CD4-positive, alpha-beta T cell treated with Interleukin-4 for 4 hours (primary cell): ENCODE measurements around the gene IQGAP3.
"Not testable (repeated sequence)": the region's sequence is repeated elsewhere in the genome, so short reads cannot be mapped to it uniquely, and the experiment has no call there.

Experiments used
- DNase-seq: peaks from one replicate; pipeline ENCODE4 v3.0.0-alpha.2; 2020

The IQGAP3 gene, protein sequence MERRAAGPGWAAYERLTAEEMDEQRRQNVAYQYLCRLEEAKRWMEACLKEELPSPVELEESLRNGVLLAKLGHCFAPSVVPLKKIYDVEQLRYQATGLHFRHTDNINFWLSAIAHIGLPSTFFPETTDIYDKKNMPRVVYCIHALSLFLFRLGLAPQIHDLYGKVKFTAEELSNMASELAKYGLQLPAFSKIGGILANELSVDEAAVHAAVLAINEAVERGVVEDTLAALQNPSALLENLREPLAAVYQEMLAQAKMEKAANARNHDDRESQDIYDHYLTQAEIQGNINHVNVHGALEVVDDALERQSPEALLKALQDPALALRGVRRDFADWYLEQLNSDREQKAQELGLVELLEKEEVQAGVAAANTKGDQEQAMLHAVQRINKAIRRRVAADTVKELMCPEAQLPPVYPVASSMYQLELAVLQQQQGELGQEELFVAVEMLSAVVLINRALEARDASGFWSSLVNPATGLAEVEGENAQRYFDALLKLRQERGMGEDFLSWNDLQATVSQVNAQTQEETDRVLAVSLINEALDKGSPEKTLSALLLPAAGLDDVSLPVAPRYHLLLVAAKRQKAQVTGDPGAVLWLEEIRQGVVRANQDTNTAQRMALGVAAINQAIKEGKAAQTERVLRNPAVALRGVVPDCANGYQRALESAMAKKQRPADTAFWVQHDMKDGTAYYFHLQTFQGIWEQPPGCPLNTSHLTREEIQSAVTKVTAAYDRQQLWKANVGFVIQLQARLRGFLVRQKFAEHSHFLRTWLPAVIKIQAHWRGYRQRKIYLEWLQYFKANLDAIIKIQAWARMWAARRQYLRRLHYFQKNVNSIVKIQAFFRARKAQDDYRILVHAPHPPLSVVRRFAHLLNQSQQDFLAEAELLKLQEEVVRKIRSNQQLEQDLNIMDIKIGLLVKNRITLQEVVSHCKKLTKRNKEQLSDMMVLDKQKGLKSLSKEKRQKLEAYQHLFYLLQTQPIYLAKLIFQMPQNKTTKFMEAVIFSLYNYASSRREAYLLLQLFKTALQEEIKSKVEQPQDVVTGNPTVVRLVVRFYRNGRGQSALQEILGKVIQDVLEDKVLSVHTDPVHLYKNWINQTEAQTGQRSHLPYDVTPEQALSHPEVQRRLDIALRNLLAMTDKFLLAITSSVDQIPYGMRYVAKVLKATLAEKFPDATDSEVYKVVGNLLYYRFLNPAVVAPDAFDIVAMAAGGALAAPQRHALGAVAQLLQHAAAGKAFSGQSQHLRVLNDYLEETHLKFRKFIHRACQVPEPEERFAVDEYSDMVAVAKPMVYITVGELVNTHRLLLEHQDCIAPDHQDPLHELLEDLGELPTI (N-terminal part only)

DNA sequence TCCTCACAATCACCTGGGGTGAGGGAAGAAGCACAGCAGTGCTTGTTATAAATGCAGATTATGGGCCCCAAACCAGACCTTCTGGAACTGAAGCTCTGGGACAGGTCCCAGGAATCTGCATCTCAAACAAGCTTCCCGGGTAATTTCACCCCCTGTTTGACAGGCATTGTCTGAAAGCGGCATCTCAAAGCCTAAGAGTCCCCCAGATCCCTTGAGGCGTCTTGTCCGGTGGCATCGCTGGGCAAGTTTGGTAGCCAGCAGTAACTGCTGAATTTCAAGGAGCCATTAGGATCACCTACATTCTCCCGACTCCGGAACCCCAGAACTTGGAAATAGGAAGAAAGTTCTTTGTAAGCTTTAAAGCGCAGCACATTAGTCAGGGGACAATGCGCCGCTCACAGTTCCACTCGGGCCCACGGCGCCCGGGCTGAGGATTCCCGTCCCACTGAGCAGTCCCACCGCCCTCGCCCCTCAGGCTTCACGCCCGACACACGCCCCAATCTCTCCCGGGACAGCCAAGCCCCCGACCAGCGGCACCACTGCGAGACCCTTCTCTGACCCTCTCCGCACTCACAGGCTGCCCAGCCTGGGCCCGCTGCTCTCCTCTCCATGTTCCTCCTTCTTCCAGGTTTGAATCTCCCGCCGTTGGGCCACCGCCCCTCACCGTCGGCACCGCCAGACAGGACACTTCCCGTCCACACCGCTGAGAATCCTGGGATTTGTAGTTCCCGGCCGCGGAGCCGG, at the start of gene IQGAP3:
IQGAP3 (minus strand) TSS at position 647 of the 744 bp plus-strand sequence; CDS start at position 611, 36 bp downstream.
- DNase-seq: peak; percentile 71

DNA sequence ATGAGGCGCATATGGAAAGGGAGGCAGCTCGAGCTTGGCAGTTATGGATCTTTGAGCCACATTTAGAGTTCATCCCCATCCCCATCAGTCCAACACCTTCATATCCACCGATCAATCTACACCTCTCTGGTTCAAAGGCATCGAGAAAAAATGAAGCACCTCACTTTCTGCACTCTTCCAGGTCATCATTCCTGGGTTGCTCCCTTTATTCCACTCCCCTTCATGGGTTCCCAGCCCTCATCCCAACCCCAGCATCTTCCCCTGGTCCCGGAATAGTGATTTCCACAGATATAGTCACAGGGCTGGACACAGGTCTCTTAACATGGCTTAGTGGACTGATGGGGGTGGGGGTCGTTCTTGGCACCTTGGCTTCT, 47.2 kb upstream of the IQGAP3 start:
- DNase-seq: no peak

DNA sequence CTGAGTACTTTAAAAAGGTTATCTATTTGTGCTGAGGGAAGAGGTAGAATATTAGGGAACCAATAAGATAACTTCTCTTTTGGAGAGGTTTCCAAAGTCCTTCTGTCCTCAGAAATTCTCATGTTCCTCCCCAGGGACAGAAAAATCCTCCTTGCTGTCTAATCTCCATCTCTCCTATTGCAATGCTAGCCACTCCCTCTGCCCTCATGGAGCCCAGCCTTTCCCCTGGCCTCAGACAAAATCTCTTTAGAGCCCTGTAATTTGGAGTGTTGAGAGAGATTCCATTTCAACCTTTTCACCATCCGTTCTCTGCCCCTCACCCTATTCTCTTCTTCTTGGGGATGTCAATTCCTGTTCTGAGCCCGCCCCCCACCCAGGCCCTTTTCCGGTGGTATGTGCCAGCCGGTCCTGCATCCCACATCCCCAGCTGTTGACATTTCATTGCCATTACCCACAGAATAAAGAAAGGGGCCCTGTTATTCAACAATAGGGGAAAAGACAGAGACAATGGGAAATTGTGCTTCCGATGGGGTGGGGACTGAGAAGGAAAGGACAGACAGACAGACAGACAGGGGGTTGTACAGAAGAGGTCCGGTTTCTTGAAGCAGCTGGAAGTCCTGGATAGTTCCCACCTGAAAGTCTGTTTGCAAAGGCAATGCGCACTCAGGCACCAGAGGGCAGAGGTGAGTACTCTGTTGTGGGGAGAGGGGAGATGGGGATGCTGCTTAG, 46.7 kb upstream of the IQGAP3 start, which contains the start of gene HAPLN2:
HAPLN2 (plus strand) TSS at position 563 of the 729 bp plus-strand sequence. CDS start 4,076 bp downstream, outside the sequence.
- no peak for DNase-seq

DNA sequence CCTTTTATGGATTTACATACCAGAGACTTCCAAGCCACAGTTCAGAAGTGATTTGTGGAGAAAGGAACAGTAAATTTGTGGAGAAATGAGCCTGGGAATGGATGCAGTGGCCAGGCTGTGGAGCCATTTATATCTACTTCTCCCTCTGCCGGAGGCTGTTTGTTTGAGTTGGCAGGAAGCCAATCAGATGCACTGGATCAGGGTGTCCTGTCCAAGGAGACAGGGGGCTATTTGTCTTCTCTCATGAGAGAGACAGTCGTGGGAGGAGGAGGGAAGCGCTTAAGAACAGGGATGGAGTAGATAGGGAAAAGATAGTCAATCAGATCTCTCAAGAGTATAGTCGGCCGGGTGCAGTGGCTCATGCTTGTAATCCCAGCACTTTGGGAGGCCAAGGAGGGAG, 44.1 kb upstream of the IQGAP3 start:
- no peak for DNase-seq

DNA sequence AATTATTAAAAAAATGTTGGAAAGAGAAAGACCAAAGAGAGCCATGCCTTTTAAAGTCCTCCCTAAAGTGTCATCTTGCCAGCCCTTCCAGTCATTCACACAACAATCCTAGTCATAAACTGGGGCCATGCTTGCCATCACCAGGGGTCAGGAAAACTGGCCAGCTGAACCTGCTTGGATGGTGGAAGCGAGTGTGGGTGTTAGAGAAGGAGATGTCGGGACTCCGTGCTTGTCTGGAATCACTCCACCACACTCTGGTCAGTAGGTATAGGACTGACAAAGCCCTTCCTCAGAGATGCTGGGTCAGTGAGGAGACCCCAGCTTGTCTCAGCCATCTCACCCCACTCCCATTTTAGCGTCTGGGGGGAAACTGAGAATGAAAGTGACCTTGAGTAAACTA, 43.6 kb upstream of the IQGAP3 start:
- no peak for DNase-seq

DNA sequence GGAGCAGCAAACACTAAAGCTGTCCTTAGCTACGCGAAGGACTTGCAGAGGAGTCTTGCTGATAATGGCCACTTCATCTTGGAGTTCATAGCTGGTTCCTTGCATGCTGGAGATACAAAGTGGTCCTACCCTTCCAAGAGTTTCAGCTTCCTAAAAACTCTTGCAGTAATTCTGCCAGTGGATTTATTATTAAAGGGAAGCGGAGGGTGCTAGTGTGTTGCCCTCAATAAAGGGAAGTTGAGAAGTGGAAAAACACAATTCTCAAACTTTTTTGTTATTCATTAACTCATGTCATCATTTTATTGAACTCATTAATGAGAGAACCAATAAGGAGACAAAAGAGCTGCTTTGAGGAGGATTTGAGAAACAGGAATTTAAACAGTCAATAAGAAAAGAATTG, 40.3 kb upstream of the IQGAP3 start:
- DNase-seq: no peak

DNA sequence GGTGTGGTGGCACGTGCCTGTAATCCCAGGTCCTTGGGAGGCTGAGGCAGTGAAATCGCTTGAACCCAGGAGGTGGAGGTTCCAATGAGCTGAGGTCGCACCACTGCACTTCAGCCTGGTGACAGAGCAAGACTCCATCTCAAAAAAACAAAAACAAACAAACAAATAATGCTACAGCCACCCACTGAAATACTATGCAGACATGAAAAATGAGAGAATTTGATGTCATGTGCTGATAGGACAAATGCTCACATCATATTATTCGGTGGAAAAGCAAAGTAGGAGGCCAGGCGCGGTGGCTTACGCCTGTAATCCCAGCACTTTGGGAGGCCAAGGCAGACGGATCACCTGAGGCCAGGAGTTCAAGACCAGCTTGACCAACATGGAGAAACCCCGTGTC, 37.7 kb upstream of the IQGAP3 start:
- not testable (repeated sequence) for DNase-seq

DNA sequence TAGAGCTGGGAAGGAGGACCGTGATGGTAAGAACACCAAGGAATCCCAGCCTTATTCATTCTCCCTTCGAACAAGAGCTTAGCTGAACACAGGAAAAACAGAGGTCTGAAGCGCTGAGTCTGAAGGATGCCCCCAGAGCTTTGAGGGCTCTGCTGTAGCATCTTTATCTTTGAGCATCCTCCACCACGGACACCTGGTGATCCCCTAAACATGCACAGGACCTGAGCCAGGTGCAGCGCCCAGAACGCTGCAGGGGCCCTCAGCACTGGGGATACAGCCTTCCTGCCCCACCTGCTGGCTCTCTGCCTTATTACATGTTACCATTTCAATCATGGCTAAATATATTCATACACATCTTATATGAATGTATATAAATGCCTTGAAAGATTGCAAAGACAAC, 36.6 kb upstream of the IQGAP3 start:
- DNase-seq: peak; percentile 60

DNA sequence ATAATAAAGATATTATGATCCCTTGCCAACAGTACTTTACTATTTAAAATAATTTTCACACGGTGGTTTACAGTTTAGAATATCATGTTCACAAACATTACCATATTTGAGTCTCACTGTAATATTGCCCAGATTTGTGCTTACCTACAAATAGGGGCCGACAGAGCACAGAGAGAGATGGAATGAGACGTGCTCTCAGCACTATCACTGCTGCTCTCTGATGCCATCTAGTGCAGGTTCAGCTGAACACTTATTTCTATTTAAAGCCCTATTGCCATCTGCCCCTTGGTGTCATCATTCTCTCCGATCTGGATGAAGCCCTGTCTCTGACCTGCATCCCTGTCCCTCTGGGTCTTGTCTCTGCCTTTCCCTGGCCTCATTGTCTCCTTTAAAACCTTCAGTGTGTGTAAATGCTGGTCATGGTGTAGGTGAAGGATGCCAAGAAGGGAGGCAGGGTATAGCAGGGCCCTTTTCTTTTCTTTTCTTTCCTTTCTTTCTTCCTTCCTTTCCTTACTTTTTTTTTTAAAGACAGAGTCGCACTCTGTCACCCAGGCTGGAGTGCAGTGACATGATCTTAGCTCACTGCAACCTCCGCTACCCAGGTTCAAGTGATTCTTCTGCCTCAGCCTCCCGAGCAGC, 35.8 kb upstream of the IQGAP3 start:
- DNase-seq: peak; percentile 74

DNA sequence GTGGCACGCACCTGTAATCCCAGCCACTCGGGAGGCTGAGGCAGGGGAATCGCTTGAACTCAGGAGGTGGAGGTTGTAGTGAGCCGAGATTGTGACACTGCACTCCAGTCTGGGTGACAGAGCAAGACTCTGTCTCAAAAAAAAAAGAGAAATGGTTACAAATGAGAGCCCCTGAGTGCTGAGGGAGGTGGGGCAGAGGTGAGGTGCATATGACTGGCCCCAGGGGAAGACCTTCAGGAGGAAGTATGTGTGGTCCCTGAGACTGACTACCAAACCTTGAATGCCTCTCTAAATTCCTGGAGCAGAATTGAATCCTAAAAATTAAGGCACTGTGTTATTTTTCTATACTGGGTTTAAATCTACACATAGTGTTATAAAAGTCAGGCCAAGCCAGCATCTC, 35.0 kb upstream of the IQGAP3 start:
- DNase-seq: not testable (repeated sequence)

DNA sequence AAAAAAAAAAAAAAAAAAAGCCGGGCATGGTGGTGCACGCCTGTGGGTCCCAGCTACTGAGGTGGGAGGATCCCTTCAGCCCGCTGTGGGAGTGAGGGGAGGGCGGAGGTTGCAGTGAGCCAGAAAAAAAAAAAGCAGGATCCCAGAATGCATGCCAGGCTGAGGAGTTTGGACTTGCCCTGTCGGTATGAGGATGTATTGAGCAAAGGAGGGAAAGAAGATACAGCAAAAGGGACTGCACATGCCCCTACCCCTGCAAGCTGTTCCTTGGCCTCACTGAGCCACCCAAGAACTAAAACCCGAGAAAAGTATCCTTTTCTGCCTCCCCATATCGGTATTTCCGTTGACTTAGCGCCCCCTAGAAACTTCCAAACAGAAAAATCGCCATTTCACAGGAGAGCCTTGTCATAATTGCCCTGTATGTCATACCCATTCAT, 30.2 kb upstream of the IQGAP3 start:
- DNase-seq: peak; percentile 29

DNA sequence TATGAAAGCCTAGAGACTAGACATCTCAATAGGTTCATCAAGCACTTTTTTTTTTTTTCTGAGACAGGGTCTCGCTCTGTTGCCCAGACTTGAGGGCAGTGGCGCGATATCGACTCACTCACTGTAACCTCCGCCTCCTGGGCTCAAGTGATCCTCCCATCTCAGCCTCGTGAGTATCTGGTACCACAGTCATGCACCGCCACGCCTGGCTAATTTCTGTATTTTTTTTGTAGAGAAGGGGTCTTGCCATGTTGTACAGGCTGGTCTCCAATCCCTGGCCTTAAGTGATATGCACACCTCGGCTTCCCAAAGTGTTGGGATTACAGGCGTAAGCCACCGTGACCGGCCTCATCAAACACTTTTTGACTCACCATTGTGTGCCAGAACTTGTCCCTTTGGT, 29.5 kb upstream of the IQGAP3 start:
- no peak for DNase-seq

DNA sequence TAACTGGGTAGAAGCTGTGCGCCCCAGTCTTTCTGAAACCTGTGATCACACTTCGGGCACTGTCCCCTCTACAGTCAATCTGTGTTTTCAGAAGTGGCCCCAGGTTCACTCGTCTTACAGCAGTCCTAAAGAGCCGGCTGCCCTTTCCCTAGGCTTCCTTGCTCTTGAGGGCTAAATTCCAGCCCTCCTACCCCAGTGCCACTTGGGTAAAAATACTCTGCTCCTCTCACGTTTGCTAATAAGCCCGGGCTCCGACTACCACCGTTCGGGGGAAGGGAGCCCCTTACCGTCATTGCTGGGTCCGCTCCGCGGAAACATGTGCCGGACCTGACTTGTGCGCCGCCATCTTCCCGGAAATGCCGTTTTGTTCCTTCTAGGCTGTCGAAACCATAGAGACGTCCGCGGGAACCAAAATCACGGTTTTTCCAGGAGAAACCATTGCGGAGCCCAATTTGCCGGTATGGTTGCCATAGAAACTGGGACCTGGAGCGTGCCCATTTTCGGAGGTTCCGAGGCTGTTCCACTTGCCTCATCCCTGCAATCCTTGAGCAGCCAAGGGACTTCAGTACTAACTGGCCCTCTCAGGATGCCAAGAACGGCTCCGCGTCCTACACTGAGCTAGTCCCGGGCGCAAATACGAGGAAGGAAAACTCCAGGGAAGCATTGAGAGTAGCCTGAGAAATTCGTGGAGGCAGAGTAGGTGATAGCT, 28.9 kb upstream of the IQGAP3 start, which contains the start of gene GPATCH4:
GPATCH4 (minus strand) TSS at position 358 of the 709 bp plus-strand sequence.
- DNase-seq: peak; percentile 79

DNA sequence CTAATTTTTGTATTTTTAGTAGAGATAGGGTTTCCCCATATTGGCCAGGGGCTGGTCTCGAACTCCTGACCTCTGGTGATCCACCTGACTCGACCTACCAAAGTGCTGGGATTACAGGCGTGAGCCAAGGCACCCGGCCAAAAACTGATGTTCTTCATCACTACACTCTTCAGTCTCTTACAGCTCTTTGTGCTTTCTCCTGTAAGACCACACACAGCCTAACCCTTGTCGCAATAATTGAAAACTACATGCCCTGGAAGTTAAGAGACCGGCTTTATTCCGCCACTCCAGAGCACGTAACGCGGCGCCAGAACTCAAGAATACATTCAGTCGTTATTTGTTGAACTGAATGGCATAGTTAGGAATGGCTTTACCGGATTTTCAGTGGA, 28.4 kb upstream of the IQGAP3 start:
- DNase-seq: no peak

DNA sequence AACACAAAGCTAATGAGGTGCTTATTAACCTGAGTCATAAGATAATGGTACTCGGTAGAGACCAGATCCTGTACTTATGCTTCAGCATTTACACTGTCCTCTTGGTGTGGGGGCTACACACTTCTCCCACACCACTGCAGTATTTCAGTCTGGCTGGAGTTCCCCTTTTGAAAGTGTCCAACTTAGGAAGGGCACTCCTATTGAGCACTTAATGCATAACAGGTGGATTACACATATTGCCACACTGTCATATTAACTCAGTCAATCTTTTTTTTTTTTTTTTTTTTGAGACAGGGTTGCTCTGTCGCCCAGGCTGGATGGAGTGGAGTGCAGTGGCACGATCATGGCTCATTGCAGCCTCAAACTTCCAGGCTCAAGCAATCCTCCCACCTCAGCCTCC, 27.4 kb upstream of the IQGAP3 start:
- DNase-seq: peak; percentile 27

DNA sequence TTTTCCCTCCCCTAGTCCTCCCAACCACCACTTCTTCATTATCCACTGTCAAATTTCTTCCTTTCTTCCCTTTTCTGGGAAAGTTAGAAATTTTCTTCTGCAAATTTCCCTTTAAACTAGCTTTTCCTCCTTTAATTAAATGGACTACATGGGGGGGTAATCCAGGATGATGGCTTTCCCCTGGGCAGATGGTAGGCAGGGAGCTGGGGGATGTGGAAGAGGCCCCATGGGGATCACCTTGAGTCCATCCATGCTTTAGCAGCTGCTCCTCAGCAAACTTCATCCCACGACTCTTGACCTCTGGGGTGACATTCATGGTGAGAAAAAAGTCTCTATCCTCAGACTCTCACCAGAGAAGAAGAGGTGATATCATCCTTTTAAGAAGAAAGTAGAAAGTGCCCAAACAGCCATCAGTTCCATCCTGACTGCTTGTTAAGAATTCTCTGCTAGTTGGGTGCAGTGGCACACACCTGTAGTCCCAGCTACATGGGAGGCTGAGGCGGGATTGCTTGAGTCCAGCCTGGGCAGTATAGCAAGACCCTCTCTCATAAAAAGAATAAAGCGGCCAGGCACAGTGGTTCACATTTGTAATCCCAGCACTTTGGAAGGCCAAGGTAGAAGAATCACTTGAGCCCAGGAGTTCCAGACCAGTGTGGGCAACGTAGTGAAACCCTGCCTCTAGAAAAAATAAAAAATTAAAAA, 26.5 kb upstream of the IQGAP3 start:
- no peak for DNase-seq

DNA sequence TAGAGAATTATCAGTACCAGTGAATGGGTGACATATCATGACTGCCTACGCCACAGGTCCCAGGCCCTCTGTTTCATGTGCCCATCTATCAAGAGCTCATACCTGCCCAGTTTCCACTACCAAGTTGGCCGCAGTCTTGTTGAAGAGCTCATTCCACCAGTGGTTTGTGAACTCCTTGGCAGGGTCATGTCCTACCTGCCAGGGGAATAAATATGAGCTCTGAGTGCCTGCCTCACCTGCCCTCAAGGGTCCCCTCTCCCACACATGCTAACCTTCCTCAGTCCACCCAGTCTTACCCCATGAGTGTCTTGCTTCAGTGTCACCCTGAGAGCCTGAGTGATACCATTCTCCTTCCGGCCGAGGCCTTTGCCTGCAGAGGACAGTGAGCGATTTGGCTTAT, 25.8 kb upstream of the IQGAP3 start:
- DNase-seq: no peak

DNA sequence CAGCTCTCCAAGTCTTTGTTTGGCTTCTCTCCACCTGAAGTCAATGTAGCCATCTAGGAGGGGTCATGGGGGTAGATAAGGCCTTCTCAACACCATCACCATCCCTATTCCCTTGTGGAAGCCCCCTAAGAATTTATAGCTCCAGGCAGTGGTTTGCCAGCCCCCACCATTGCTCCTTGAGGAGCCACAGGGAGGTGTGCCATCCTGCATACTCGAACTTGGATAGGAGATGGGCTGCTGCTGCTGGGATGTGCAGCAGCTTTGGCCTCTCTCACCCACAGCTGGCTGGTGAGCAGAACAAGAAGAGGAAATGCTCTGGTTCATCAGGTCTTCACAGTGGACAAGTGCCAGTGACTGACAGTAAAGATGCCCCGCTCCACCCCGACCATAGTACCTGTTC, 24.1 kb upstream of the IQGAP3 start:
- no peak for DNase-seq

DNA sequence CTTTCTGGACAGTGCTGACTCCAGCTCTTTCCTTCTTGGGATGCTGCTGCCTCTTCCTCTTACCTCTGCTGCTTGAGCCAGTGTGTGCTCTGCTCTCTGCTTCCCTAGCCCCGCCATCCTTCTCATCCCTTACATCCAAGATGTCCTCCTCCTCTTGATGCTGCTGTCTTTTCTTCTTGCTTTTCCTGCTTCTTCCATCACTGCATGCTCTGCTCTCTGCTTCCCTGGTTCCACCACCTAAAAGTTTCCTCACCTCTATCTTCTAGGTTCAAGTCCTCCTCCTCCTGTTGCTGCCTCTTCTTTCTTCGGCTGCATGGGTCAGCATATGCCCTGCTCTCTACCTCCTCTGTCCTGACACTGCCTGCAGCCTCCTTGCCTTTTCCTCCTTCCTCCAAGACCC, 22.7 kb upstream of the IQGAP3 start:
- no peak for DNase-seq
